NT2/D1 (cell line): ENCODE measurements around the gene RGS3.

ENCODE experiments used
- DNase-seq: peaks from one replicate; pipeline ENCODE4 v3.0.0-alpha.2; 2011; ENCODE audit warnings: low read depth, low spot score
- H3K27me3 ChIP-seq: 2 replicates; pipeline ENCODE4 v1.6.0; 2011; ENCODE audit warnings: mild to moderate bottlenecking; ENCODE audit not compliant: insufficient read length, insufficient read depth
- H3K36me3 ChIP-seq: 2 replicates; pipeline ENCODE4 v1.6.1; 2011; ENCODE audit warnings: mild to moderate bottlenecking, low read length, mixed read lengths; ENCODE audit not compliant: insufficient read depth, insufficient read length
- H3K4me1 ChIP-seq: 2 replicates; pipeline ENCODE4 v1.5.1; 2011; ENCODE audit not compliant: insufficient read depth, insufficient read length
- H3K4me3 ChIP-seq: 2 replicates; pipeline ENCODE4 v1.5.1; 2011; ENCODE audit warnings: low read depth; ENCODE audit not compliant: insufficient read length
- H3K9ac ChIP-seq: 2 replicates; pipeline ENCODE4 v1.6.0; 2011; ENCODE audit warnings: low read depth; ENCODE audit not compliant: insufficient read length
- H3K9me3 ChIP-seq: 2 replicates; pipeline ENCODE4 v1.5.1; 2011; ENCODE audit warnings: mild to moderate bottlenecking, low read length; ENCODE audit not compliant: insufficient read depth
- SUZ12 ChIP-seq: IDR thresholded peaks from 2 replicates; pipeline ENCODE4 v1.6.1; 2011; ENCODE audit not compliant: insufficient read length, insufficient read depth; ENCODE audit errors: extremely low read depth
- YY1 ChIP-seq: IDR thresholded peaks from 2 replicates; pipeline ENCODE4 v1.6.1; 2011; ENCODE audit not compliant: insufficient read length, insufficient read depth
- ZNF274 ChIP-seq: IDR thresholded peaks from 2 replicates; pipeline ENCODE4 v1.6.1; 2011; ENCODE audit warnings: mild to moderate bottlenecking, low read depth, low read length

Gene RGS3

GRCh38 chr9:113452113-113452605 lies 11.4 kb upstream of the RGS3 start:
- no peak overlapping the region for H3K4me3 ChIP-seq

GRCh38 chr9:113454914-113455761 lies 8.4 kb upstream of the RGS3 start:
- no peaks in the 10 kb centered on the region for H3K4me1 ChIP-seq
- TF ChIP-seq YY1: no peak
- no peak for TF ChIP-seq ZNF274
- no peak for TF ChIP-seq SUZ12
- no peak for DNase-seq
- H3K36me3 ChIP-seq: no peaks in the 10 kb centered on the region
- no peaks in the 10 kb centered on the region for H3K9me3 ChIP-seq
- H3K4me3 ChIP-seq: no peak overlapping the region
- no peak overlapping the region for H3K9ac ChIP-seq
- H3K27me3 ChIP-seq: no peaks in the 10 kb centered on the region

More at GRCh38 chr9:113452113-113452605, 11.4 kb upstream of the RGS3 start:
- Histone ChIP-seq H3K9me3 (no peaks in the 10 kb centered on the region), H3K36me3 (no peaks in the 10 kb centered on the region), H3K9ac (no peak overlapping the region), H3K27me3 (no peaks in the 10 kb centered on the region), H3K4me1 (no peaks in the 10 kb centered on the region)
- TF ChIP-seq SUZ12 (no peak), ZNF274 (no peak), YY1 (no peak)
- DNase-seq: no peak

GRCh38 chr9:113456235-113456634 lies 7.3 kb upstream of the RGS3 start:
- TF ChIP-seq ZNF274 (no peak), YY1 (no peak), SUZ12 (no peak)
- DNase-seq: no peak

GRCh38 chr9:113461285-113461684 lies 2.2 kb upstream of the RGS3 start:
- DNase-seq: no peak
- Histone ChIP-seq H3K4me3 (no peak overlapping the region), H3K4me1 (peaks cover 5% of the 10 kb centered on the region), H3K9me3 (no peaks in the 10 kb centered on the region), H3K9ac (no peak overlapping the region), H3K36me3 (no peaks in the 10 kb centered on the region), H3K27me3 (peaks cover 41% of the 10 kb centered on the region)
- TF ChIP-seq ZNF274: no peak

More at GRCh38 chr9:113456235-113456634, 7.3 kb upstream of the RGS3 start:
- no peaks in the 10 kb centered on the region for H3K36me3 ChIP-seq
- peaks cover 2% of the 10 kb centered on the region for H3K27me3 ChIP-seq
- no peak overlapping the region for H3K9ac ChIP-seq
- no peaks in the 10 kb centered on the region for H3K9me3 ChIP-seq
- H3K4me1 ChIP-seq: no peaks in the 10 kb centered on the region
- H3K4me3 ChIP-seq: no peak overlapping the region

- Histone ChIP-seq H3K27me3 (peaks cover 41% of the 10 kb centered on the region), H3K9me3 (no peaks in the 10 kb centered on the region), H3K4me1 (peaks cover 5% of the 10 kb centered on the region), H3K4me3 (no peak overlapping the region), H3K36me3 (no peaks in the 10 kb centered on the region), H3K9ac (no peak overlapping the region)
- DNase-seq: no peak
- no peak for TF ChIP-seq YY1
- no peak for TF ChIP-seq ZNF274
- TF ChIP-seq SUZ12: no peak
Observed at GRCh38 chr9:113461943-113462342, 1.6 kb upstream of the RGS3 start.

GRCh38 chr9:113462781-113463286 lies 693 bp upstream of the RGS3 start:
- DNase-seq: no peak
- Histone ChIP-seq H3K27me3 (peaks cover 41% of the 10 kb centered on the region), H3K9me3 (no peaks in the 10 kb centered on the region), H3K9ac (no peak overlapping the region), H3K36me3 (no peaks in the 10 kb centered on the region), H3K4me1 (peaks cover 5% of the 10 kb centered on the region), H3K4me3 (peak overlapping the region; percentile 44)
- TF ChIP-seq SUZ12 (no peak), ZNF274 (no peak), YY1 (no peak)

GRCh38 chr9:113464286-113464660 lies 746 bp downstream of the RGS3 start:
- Histone ChIP-seq H3K9me3 (no peaks in the 10 kb centered on the region), H3K4me3 (no peak overlapping the region), H3K27me3 (peaks cover 41% of the 10 kb centered on the region), H3K36me3 (no peaks in the 10 kb centered on the region), H3K9ac (no peak overlapping the region), H3K4me1 (peaks cover 5% of the 10 kb centered on the region)
- TF ChIP-seq YY1: no peak
- TF ChIP-seq ZNF274: no peak
- no peak for TF ChIP-seq SUZ12
- no peak for DNase-seq
